ENCODE results near the gene XPR1.
"Not testable (repeated sequence)": the region's sequence is repeated elsewhere in the genome, so short reads cannot be mapped to it uniquely, and the experiment has no call there.

XPR1 gene

GRCh38 chr1:180785291-180785690 is 153.5 kb downstream of the XPR1 start:
- DNase-seq (ENCODE audit: low read depth) = peak; percentile 37

DNA sequence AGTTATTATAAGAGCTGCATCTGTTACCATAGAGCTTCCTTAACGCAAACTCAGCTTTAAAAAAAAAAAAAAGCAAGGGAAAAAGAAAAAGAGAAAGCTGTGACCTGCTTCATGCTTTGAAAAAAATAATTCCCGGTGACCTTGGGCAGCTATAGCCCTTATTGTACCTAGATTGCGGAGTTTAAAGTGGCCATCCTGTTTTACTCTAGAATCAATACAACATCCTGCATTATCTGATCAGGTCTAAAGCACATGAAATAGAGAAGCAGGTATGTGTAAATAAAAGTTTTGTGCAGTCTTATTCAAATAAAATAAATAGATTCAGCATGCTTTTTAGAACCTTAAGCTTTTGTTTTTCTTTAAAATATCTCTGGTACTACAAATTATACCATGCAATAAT is 154.1 kb downstream of the XPR1 start:
- no peak for DNase-seq (ENCODE audit: low read depth)

GRCh38 chr1:180786624-180787023 is 154.8 kb downstream of the XPR1 start:
- DNase-seq (ENCODE audit: low read depth) = no peak

- peak; percentile 35 for DNase-seq (ENCODE audit: low read depth)
These were observed 155.9 kb downstream of the XPR1 start for GRCh38 chr1:180787628-180788307.

- DNase-seq (ENCODE audit: low read depth) = no peak
These were observed 157.6 kb downstream of the XPR1 start for GRCh38 chr1:180789460-180789859.

- not testable (repeated sequence) for DNase-seq (ENCODE audit: low read depth)
These were observed 159.3 kb downstream of the XPR1 start for GRCh38 chr1:180791152-180791551.

GRCh38 chr1:180791806-180792205 is 160.0 kb downstream of the XPR1 start:
- peak; percentile 45 for DNase-seq (ENCODE audit: low read depth)

DNA sequence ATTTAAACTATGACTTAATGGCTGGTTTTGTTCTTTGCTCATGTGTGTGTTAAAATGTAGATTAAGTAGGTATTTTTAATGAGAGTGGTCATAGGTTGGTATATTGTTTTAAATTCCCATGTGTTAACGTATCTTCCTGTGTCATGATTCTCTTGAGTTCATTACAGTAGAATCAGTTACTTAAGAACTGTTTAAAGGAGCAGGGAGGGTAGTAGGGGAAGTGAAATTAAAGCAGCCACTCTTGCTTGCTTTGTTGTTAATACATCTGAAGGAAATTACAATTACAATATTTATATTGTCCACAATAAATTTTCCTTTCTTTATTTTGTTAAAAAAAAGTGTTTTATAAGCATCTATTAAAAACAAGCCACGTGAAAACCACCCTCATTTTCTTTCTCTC is 161.6 kb downstream of the XPR1 start:
- DNase-seq (ENCODE audit: low read depth) = no peak

DNA sequence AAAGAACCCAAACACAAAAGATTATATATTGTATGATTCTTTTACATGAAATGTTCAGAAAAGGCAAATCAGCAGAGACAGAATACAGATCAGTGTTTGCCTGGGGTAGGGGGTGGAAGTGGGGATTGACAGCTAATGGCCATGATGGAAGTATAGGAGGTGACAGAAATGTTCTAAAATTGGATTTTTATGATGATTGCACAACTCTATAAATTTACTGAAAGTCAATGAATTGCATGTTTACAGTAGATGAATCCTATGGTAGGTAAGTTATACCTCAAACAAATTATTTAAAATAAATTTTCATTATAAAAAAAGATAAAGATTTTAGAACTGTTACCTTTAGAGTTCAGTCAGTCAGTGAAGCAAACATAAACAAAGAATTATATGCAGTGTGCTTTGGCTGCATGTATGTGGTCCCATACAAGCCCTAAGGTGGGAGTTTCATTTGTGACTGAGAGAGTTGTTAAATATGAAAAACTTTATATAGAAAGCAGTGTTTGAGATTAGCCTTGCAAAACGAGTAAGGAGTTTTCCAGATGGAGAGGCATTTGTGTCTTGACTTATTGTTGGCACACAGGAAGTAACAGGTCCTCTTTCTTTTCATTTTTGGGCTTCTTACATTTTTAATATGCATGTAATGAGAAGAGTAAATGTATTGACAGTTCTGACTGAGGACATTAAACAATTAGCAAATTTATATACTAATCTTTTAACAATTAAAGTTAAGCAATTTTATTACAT is 165.2 kb downstream of the XPR1 start:
- DNase-seq (ENCODE audit: low read depth) = no peak

GRCh38 chr1:180800945-180801344 is 169.1 kb downstream of the XPR1 start:
- no peak for DNase-seq (ENCODE audit: low read depth)

- peak; percentile 3 for DNase-seq (ENCODE audit: low read depth)
These were observed 171.0 kb downstream of the XPR1 start for GRCh38 chr1:180802813-180803212.

DNA sequence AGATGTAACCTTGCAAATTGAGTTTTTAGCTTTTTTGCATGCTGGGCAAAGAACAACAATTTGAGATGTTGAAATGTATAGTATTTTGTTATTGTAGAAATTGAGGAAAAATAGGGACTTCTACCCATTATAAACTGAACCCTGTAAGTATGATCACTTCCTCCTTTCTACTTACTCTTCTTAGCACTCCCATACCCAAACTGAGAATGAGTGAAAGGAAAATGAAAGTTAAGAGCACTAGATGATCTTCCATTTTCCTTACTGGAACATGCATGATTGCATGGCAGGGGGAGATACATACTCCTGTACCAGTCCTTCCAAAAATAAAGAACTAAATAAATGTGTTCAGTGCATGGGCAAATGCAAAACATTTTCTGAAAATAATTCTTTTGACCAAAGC is 173.5 kb downstream of the XPR1 start:
- DNase-seq (ENCODE audit: low read depth) = no peak

DNA sequence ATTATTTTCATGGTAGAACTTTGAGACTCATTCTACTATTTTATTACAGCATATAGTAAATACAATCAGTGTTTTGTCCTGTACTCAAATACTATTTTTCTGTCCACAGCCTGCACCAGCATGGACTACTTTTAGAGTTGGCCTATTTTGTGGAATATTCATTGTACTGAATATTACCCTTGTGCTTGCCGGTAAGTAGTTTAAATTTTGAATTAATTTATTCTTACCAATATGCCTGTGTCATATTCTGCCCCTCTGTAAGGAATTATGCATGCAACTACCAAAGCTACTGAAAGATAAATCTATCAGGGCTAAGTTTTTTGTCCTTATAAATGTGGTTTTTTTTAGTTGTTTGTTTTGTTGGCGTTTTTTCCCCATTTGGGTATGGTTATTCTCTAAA is 179.5 kb downstream of the XPR1 start:
- no peak for DNase-seq (ENCODE audit: low read depth)

- peak; percentile 38 for DNase-seq (ENCODE audit: low read depth)
These were observed 180.1 kb downstream of the XPR1 start for GRCh38 chr1:180811886-180812285.

- DNase-seq (ENCODE audit: low read depth) = no peak
These were observed 182.4 kb downstream of the XPR1 start for GRCh38 chr1:180814258-180814657.

GRCh38 chr1:180815188-180815587 is 183.4 kb downstream of the XPR1 start:
- DNase-seq (ENCODE audit: low read depth) = no peak

DNA sequence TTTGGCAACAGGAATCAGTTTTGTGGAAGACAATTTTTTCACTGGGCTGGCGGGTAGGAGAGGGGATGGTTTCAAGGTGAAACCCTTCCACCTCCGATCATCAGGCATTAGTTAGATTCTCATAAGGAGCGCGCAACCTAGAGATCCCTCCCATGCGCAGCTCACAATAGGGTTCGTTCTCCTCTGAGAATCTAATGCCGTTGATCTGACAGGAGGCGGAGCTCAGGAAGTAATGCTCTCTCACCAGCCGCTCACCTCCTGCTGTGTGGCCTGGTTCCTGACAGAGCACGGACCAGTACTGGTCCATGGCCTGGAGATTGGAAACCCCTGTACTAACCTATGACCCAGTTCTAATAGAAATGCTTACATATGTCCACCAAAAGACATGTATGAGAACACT is 184.3 kb downstream of the XPR1 start:
- no peak for DNase-seq (ENCODE audit: low read depth)

DNA sequence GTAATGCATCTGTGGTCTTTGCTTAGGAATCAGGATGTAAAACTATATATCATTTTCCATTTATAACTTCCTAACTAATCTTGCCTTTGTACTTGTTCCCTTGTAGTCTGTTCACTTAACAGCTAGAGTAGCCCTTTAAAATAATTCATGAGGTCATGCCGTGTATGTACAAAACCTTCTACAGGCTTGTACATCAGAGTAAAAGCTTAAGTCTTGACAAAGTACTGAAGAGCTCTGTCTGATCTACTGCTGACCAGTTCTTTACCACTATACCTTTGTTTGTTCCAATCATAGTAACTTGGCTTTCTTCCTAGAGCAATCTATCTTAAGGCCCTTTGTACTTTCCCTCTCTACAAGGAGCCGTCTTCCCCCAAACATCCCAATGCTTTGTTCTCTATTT is 190.1 kb downstream of the XPR1 start:
- DNase-seq (ENCODE audit: low read depth) = no peak

GRCh38 chr1:180831507-180831906 is 199.7 kb downstream of the XPR1 start:
- not testable (repeated sequence) for DNase-seq (ENCODE audit: low read depth)

DNA sequence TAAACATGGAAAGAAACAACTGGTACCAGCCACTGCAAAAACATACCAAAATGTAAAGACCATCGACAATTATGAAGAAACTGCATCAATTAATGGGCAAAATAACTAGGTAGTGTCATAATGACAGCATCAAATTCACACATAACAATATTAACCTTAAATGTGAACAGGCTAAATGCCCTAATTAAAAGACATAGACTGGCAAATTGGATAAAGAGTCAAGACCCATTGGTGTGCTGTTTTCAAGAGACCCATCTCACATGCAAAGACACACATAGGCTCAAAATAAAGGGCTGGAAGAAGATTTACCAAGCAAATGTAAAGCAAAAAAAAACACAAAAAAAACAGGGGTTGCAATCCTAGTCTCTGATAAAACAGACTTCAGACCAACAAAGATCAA is 201.4 kb downstream of the XPR1 start:
- DNase-seq (ENCODE audit: low read depth) = not testable (repeated sequence)

- DNase-seq (ENCODE audit: low read depth) = no peak
These were observed 204.6 kb downstream of the XPR1 start for GRCh38 chr1:180836449-180836848.

DNA sequence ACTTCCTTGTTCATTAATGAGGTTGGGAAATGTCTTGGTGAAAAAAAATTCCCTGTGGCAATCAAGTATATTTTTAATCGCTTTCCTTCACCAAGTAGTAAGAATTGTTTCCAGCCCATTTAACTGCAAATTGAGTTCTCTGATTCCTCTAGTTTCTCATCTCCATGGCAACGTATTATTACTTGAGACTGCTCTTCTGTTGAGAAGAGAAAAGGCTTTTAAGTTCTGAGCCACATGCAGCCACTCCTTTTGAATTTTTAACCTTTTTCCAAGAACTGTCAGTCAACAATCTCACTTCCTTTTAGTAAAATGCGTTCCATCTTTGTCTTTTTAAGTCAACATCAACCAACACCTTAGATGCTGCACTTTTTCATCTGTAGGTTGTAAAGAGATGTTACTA is 205.2 kb downstream of the XPR1 start:
- no peak for DNase-seq (ENCODE audit: low read depth)

- no peak for DNase-seq (ENCODE audit: low read depth)
These were observed 206.7 kb downstream of the XPR1 start for GRCh38 chr1:180838535-180838934.

- no peak for DNase-seq (ENCODE audit: low read depth)
These were observed 207.7 kb downstream of the XPR1 start for GRCh38 chr1:180839547-180839946.

Data from iris pigment epithelial cell (primary cell).